HG02840 (cell line): ENCODE measurements around the gene SFTA2.

Experiments
- ATAC-seq: cut with Tn5 transposase; IDR thresholded peaks from one replicate; pipeline ENCODE4 v1.9.1; 2021; ENCODE audit warnings: mild to moderate bottlenecking, moderate library complexity, moderate number of reproducible peaks; ENCODE audit not compliant: unreplicated experiment, low FRiP score

SFTA2 gene

GRCh38 chr6:30881392-30882203 is 50.4 kb downstream of the SFTA2 start:
- no peak for ATAC-seq
